T47D (cell line): ENCODE measurements around the gene VSIG8.

Experiments used
- DNase-seq, 2 experiments: peaks; one replicate each; pipeline versions ENCODE4 v3.0.0 to v3.0.0-alpha.2; 2011 to 2012; ENCODE audit warnings: low read depth in 1 of 2, low spot score in 1 of 2
- JUND ChIP-seq: IDR thresholded peaks from 2 replicates; pipeline ENCODE4 v1.6.1; 2012; ENCODE audit warnings: low read depth
- in situ Hi-C: cut with HindIII; loops from 2 replicates; pipeline ENCODE4 v1.10.0; 2016; ENCODE audit warnings: low sequenced_read_pairs, low pct_unique_long_range_greater_than_20kb

The VSIG8 gene

GRCh38 chr1:159895836-159896545 lies 33.5 kb upstream of the VSIG8 start:
- in situ Hi-C loops, result loop anchor here (25.0 kb wide), 1 partner anchor 109 kb away; the partner anchor contains the start of gene DUSP23
- DNase-seq, result no peak
- no peak for TF ChIP-seq JUND

- in situ Hi-C loops, result loop anchor here (25.0 kb wide), 1 partner anchor 108 kb away; the partner anchor contains the start of gene DUSP23
- no peak for DNase-seq
- TF ChIP-seq JUND, result no peak
These were observed 32.8 kb upstream of the VSIG8 start for GRCh38 chr1:159895286-159895685.

DNA sequence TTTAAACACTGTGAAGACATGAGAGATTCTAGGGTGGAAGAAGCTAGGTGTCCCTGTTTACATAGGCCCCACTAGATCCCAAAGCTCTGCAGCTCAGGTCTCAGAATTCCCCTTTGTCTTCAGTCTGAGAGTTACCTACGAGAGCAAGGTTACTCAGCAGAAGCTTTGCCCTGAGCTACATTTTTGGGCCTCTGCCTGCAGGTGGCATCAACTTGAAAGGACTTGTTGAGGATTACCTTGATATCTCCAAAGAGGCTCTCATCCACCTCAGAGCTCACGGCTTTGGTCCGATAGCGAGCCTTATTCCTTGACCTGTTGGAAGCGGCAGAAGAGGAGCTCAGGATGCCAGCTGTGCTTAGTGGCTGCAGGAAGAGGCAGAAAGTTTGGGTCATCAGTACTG lies 30.5 kb upstream of the VSIG8 start:
- in situ Hi-C loops, result loop anchor here (25.0 kb wide), 1 partner anchor 106 kb away; the partner anchor contains the start of gene DUSP23
- peak in 1 of 2 experiments; percentile 79 for DNase-seq

GRCh38 chr1:159891275-159892157 lies 29.1 kb upstream of the VSIG8 start:
- TF ChIP-seq JUND, result no peak
- in situ Hi-C loops, result loop anchor here (25.0 kb wide), 1 partner anchor 104 kb away; the partner anchor contains the start of gene DUSP23
- DNase-seq, result peak; percentile 63 to 94

More for the DNA sequence above, 30.5 kb upstream of the VSIG8 start:
- TF ChIP-seq JUND, result no peak

GRCh38 chr1:159890390-159890789 lies 27.9 kb upstream of the VSIG8 start:
- no peak for TF ChIP-seq JUND
- no peak for DNase-seq
- in situ Hi-C loops, result loop anchor here (25.0 kb wide), 1 partner anchor 103 kb away; the partner anchor contains the start of gene DUSP23

DNA sequence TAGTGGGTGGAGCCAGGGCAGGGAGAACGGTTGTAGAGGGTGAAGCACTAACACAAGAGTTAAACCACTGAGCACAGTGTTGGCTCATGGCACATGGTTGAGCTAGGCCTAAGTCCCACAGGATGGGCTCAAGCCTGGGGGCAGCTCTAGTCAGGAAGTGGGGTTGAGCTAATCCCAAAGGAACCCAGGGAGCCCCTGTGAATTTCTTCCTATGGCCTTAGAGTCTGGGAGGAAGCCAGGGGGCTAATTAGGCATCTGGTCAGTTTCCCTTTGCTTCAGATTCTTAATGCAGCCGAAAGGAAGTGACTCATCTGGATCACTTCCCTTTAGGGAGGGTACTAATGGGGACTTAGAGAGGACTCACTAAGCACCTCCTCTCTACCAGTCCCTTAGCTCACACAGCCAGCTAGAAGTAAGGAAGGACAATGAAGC lies 27.4 kb upstream of the VSIG8 start:
- in situ Hi-C loops, result loop anchor here (25.0 kb wide), 1 partner anchor 103 kb away; the partner anchor contains the start of gene DUSP23
- DNase-seq, result no peak
- TF ChIP-seq JUND, result no peak

DNA sequence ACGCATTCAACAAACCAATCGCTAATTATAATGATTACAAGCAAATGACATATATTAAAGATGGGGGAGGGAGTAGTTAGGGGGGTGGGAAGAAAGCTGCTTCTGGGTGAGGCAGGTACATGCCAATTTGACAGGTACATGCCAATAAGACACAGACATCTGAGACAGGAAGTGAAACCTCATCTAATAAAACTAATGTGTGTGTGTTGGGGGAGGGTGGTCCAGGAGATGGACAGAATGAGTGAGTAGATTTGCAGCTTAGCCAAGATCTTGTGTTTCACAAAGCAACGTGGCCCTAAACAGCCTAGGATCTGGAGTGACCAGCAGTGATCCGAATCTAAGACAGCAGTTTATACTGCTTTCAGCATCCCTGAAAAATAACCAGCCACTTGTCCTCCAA lies 26.7 kb upstream of the VSIG8 start:
- in situ Hi-C loops, result loop anchor here (25.0 kb wide), 1 partner anchor 102 kb away; the partner anchor contains the start of gene DUSP23
- DNase-seq, result no peak
- TF ChIP-seq JUND, result no peak

DNA sequence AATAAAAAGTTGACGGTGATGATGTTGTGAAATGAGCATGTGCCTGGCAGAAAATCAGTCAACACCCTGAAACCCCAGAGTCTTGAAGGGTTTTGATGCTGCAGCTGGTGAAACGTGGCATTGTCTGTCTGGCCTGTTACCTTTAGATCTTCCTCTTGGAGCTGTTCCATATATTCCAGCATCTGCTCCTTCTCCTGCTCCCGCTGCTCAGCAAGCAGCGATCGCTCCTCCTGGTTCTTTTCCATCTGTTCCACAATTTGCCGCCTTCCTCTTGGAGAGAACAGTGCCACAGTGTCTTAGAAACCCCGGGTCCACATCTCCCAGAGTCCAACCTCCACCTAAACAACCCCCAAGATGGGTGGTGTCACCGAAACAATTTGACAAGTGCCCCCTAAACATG lies 21.8 kb upstream of the VSIG8 start:
- in situ Hi-C loops, result loop anchor here (25.0 kb wide), 1 partner anchor 97 kb away; the partner anchor contains the start of gene DUSP23
- no peak for TF ChIP-seq JUND
- DNase-seq, result no peak

- in situ Hi-C loops, result loop anchor here (25.0 kb wide), 1 partner anchor 96 kb away; the partner anchor contains the start of gene DUSP23
- TF ChIP-seq JUND, result no peak
- DNase-seq, result no peak
These were observed 20.7 kb upstream of the VSIG8 start for GRCh38 chr1:159883134-159883533.

GRCh38 chr1:159882527-159882862 lies 20.0 kb upstream of the VSIG8 start:
- in situ Hi-C loops, result loop anchor here (25.0 kb wide), 1 partner anchor 95 kb away; the partner anchor contains the start of gene DUSP23
- TF ChIP-seq JUND, result no peak
- no peak for DNase-seq

DNA sequence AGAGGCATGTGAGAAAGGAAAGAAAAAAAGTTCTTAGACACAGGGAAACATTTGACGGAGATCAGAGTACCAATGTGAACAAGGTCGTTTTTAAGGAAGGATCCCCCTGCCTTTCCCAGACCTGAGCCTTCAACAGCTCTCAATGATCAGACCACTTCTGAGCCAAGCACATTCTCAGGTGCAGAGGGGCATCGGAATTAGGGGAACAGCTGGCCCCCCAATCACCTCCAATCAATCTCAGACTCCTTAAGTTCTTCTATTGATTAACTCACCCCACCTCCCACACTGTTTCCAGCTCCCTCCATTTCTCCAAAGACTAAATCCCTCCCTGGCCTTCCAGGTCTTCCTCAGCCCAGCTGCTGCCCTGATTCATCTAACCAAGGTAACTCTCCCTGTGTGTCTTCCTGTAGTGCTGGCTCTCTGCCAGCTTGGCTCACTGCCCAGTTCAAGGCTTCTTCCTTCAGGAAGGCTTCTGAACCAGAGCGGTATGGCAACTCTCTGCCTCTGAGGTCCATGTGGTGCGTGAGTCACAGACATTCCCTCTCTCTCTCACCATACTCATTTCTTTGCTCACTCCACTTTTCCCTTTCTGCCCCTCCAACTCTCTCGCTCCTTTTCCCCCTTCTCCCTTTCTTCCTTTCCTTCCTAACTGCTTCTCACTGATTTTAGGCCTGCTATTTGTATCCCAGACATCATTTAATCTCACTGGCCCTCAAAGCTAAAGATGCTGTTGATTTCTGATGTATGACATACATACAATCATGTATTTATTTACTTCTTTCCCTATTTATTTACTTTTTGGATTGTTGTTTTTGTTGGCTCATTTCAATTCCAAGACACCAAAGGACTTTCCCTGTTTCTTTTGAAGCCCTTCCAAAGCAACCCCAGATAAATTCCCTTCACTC lies 19.4 kb upstream of the VSIG8 start:
- in situ Hi-C loops, result loop anchor here (25.0 kb wide), 1 partner anchor 95 kb away; the partner anchor contains the start of gene DUSP23
- no peak for TF ChIP-seq JUND
- peak; percentile 46 to 96 for DNase-seq

- no peak for DNase-seq
- in situ Hi-C loops, result loop anchor here (25.0 kb wide), 1 partner anchor 93 kb away; the partner anchor contains the start of gene DUSP23
These were observed 18.0 kb upstream of the VSIG8 start for GRCh38 chr1:159880430-159880829.

More at GRCh38 chr1:159880430-159880829, 18.0 kb upstream of the VSIG8 start:
- TF ChIP-seq JUND, result no peak
